Sigmoid colon (tissue), 7 donors: ENCODE data around the gene CCL2. TPM values are rescaled to one million over a fixed set of nuclear protein-coding genes. Genes with fewer than 3 reads are reported as not detected.

ENCODE experiments used
- DNase-seq: peaks from one replicate; pipeline ENCODE4 v3.0.0-alpha.2; 2019
- H3K27ac ChIP-seq, 4 donors: fragments of 200-600 bp; sonication (generic); one replicate each; pipeline ENCODE4 v1.5.1; 2016 to 2019; ENCODE audit warnings: mild to moderate bottlenecking in 1 of 4
- H3K27me3 ChIP-seq, 3 donors: fragments of 200-600 bp; sonication (generic); one replicate each; pipeline ENCODE4 v1.5.1; 2019; ENCODE audit warnings: mild to moderate bottlenecking in 1 of 3
- H3K36me3 ChIP-seq, 4 donors: fragments of 200-600 bp; sonication (generic); one replicate each; pipeline ENCODE4 v1.5.1; 2016 to 2019
- H3K4me1 ChIP-seq, 4 donors: fragments of 200-600 bp; sonication (generic); one replicate each; pipeline ENCODE4 v1.5.1; 2017 to 2019
- H3K4me3 ChIP-seq, 4 donors: fragments of 200-600 bp; sonication (generic); one replicate each; pipeline ENCODE4 v1.5.1; 2017 to 2019; ENCODE audit warnings: mild to moderate bottlenecking in 2 of 4, moderate library complexity in 1 of 4
- H3K9me3 ChIP-seq, 4 donors: fragments of 200-600 bp in 3 of 4; sonication (generic) in 3 of 4; one replicate each; pipeline versions ENCODE4 v1.5.1 to v1.6.1; 2013 to 2019
- CTCF ChIP-seq, 4 experiments: fragments of 450-650 bp in 3 of 4; fragments of 200-600 bp in 1 of 4; IDR thresholded peaks; one replicate each; pipeline ENCODE4 v1.5.1; 2016 to 2019; ENCODE audit warnings: antibody characterized with exemption in 4 of 4, mild to moderate bottlenecking in 3 of 4, moderate library complexity in 2 of 4
- EP300 ChIP-seq, 4 donors: sonication (generic); formaldehyde crosslinking; IDR thresholded peaks; one replicate each; pipeline ENCODE4 v1.6.1; 2017; ENCODE audit warnings: antibody characterized with exemption in 4 of 4
- POLR2A ChIP-seq, 2 donors: fragments of 450-650 bp; IDR thresholded peaks; one replicate each; pipeline ENCODE4 v1.6.1; 2016; ENCODE audit warnings: antibody characterized with exemption in 2 of 2, mild to moderate bottlenecking in 2 of 2, moderate library complexity in 2 of 2
- POLR2AphosphoS5 ChIP-seq, 4 donors: sonication (generic); formaldehyde crosslinking; IDR thresholded peaks; one replicate each; pipeline ENCODE4 v1.6.1; 2017; ENCODE audit warnings: antibody characterized with exemption in 4 of 4
- WGBS, 2 donors: extraction: QIAGEN DNeasy Blood & Tissue Kit; methylation state at CpG; one replicate each; pipeline ENCODE4 v1.1.7; 2013; 5-methylcytosine and 5-hydroxymethylcytosine counted together
- intact Hi-C: fragments of 100-400 bp; cut with DNase I; formaldehyde crosslinking; loops from one replicate; pipeline ENCODE4 v1.15.1; 2023
- polyA plus RNA-seq, 3 donors: library from polyadenylated mRNA; stranded (reverse); fragments of 200-250 nt; gene quantifications; one replicate each; pipeline ENCODE4 v1.2.3, GENCODE V29; 2013
- total RNA-seq, 4 donors: library from RNA; depleted of rRNA; stranded (reverse); fragments of >200 nt; gene quantifications; one replicate each; pipeline ENCODE4 v1.1.0, GENCODE V29; 2016
- donor health status: healthy with polysubstance abuse.
- donor health status: Bipolar disorder and iron deficiency.
- donor health status: healthy.

Gene CCL2
- total and polyA plus RNA-seq, 7 donors, result 24.3 to 862 (median 37.6) TPM

GRCh38 chr17:34276826-34277225 lies 21.7 kb downstream of the CCL2 start:
- Histone ChIP-seq H3K4me1 (no peaks in the 10 kb centered on the region), H3K27me3 (no peaks in the 10 kb centered on the region), H3K9me3 (no peaks in the 10 kb centered on the region), H3K4me3 (no peak overlapping the region), H3K27ac (no peak overlapping the region), H3K36me3 (no peaks in the 10 kb centered on the region)
- intact Hi-C loops, result no loop called here
- no peak for DNase-seq
- TF ChIP-seq EP300 (IDR thresholded peaks at IDR 0.05) (no peak), POLR2AphosphoS5 (IDR thresholded peaks at IDR 0.05) (no peak), CTCF (IDR thresholded peaks at IDR 0.05) (no peak), POLR2A (IDR thresholded peaks at IDR 0.05) (no peak)
- WGBS, 2 donors, result 51 to 64% methylated on average over 4 of the region's 4 CpGs

GRCh38 chr17:34283571-34283970 lies 28.5 kb downstream of the CCL2 start:
- no peak overlapping the region for H3K27ac ChIP-seq
- H3K4me1 ChIP-seq, result no peaks in the 10 kb centered on the region
- H3K4me3 ChIP-seq, result no peak overlapping the region
- TF ChIP-seq CTCF (IDR thresholded peaks at IDR 0.05), result no peak
- no peak for TF ChIP-seq EP300 (IDR thresholded peaks at IDR 0.05)
- TF ChIP-seq POLR2A (IDR thresholded peaks at IDR 0.05), result no peak
- no peak for TF ChIP-seq POLR2AphosphoS5 (IDR thresholded peaks at IDR 0.05)
- H3K36me3 ChIP-seq, result no peaks in the 10 kb centered on the region
- no peaks in the 10 kb centered on the region for H3K27me3 ChIP-seq
- no peak for DNase-seq
- intact Hi-C loops, result loop anchor here (10.0 kb wide), 1 partner anchor 71 kb away; the partner anchor contains the start of gene CCL13
- WGBS, 2 donors, result 82% methylated on average over 6 of the region's 6 CpGs
- no peaks in the 10 kb centered on the region for H3K9me3 ChIP-seq

- Histone ChIP-seq H3K27ac (peak within 1 kb of the TSS in 3 of 4 donors; percentile 22 to 53 (median 28)), H3K27me3 (no peaks in the 10 kb centered on the region), H3K36me3 (no peaks in the 10 kb centered on the region), H3K9me3 (no peaks in the 10 kb centered on the region), H3K4me3 (peak within 1 kb of the TSS in 3 of 4 donors; percentile 16 to 19 (median 17)), H3K4me1 (no peaks in the 10 kb centered on the region)
- intact Hi-C loops, result loop anchor here (10.0 kb wide), 1 partner anchor 69 kb away; the partner anchor contains the start of gene CCL13
- TF ChIP-seq POLR2AphosphoS5 (IDR thresholded peaks at IDR 0.05) (peak; percentile 54 to 74 (median 63)), EP300 (IDR thresholded peaks at IDR 0.05) (no peak), CTCF (IDR thresholded peaks at IDR 0.05) (no peak)
- no peak for DNase-seq
- WGBS, 2 donors, result 77% methylated on average over 4 of the region's 4 CpGs
Observed at GRCh38 chr17:34285286-34285792, 30.3 kb downstream of the CCL2 start, which contains the start of gene CCL11. CCL11 (plus strand) TSS chr17:34285742; CDS start chr17:34285809, 67 bp downstream.

GRCh38 chr17:34287875-34288274 lies 32.8 kb downstream of the CCL2 start:
- Histone ChIP-seq H3K27ac (no peak overlapping the region), H3K4me3 (no peak overlapping the region), H3K9me3 (no peaks in the 10 kb centered on the region), H3K36me3 (no peaks in the 10 kb centered on the region), H3K4me1 (no peaks in the 10 kb centered on the region), H3K27me3 (no peaks in the 10 kb centered on the region)
- 20 to 60% methylated on average over 2 of the region's 2 CpGs for WGBS, 2 donors
- intact Hi-C loops, result loop anchor here (10.0 kb wide), 1 partner anchor 67 kb away; the partner anchor contains the start of gene CCL13
- TF ChIP-seq POLR2A (IDR thresholded peaks at IDR 0.05) (no peak), CTCF (IDR thresholded peaks at IDR 0.05) (no peak), POLR2AphosphoS5 (IDR thresholded peaks at IDR 0.05) (no peak), EP300 (IDR thresholded peaks at IDR 0.05) (no peak)
- DNase-seq, result no peak

- Histone ChIP-seq H3K4me1 (no peaks in the 10 kb centered on the region), H3K27ac (no peak overlapping the region), H3K9me3 (no peaks in the 10 kb centered on the region), H3K4me3 (no peak overlapping the region), H3K27me3 (no peaks in the 10 kb centered on the region), H3K36me3 (no peaks in the 10 kb centered on the region)
- intact Hi-C loops, result no loop called here
- 65 to 66% methylated on average over 4 of the region's 4 CpGs for WGBS, 2 donors
- no peak for TF ChIP-seq CTCF (IDR thresholded peaks at IDR 0.05)
- TF ChIP-seq POLR2AphosphoS5 (IDR thresholded peaks at IDR 0.05), result no peak
- TF ChIP-seq POLR2A (IDR thresholded peaks at IDR 0.05), result no peak
- no peak for TF ChIP-seq EP300 (IDR thresholded peaks at IDR 0.05)
- DNase-seq, result no peak
Observed at GRCh38 chr17:34290586-34290985, 35.5 kb downstream of the CCL2 start.
